ENCODE measurements around the gene PID1.

- TF ChIP-seq CTCF (IDR thresholded peaks at IDR 0.05) (no peak), POLR2A (IDR thresholded peaks at IDR 0.05) (no peak), POLR2AphosphoS5 (IDR thresholded peaks at IDR 0.05) (no peak)
These were observed 26.2 kb upstream of the PID1 start for GRCh38 chr2:229297247-229297646.

Data from suprapubic skin (tissue), 4 donors.